ENCODE measurements around the gene CCR2.
"Not testable (repeated sequence)": the region's sequence is repeated elsewhere in the genome, so short reads cannot be mapped to it uniquely, and the experiment has no call there.

The CCR2 gene

GRCh38 chr3:46381625-46382024, 27.7 kb downstream of the CCR2 start:
- DNase-seq, result no peak

DNA sequence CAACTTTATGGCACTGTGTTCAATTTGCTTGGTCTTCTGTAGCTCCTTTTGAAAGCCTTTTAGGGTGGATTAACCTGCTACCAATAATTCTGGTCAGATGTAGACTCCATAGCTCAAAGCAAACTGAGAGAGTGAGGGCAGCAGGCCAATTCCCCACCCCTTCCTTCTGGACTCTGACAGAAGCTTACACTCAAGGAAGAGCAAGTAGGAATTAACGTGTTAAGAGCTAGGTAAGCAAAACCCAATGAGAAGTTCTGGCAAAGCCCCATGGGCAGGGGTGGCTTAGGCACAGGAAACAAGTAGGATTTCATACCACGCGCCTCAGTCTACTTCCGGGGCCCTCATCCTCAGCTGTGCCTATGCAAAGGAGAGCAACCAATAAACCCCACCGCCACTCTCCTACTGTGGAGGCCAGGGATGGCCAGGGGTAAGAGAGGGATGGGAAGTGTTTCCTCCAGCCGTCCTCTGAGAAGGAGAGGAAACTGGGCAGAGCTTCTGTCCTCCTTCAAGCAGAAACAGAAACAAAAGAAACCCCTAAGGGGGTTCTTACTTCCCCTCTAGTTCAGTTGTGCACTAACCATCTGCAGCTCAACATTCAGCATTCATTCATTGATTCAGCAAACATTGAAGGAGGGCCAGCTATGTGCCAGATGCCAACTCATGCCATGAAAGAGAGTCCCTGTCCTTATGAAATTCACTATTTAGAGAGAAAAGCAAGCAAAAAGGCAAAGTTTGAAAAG, 29.5 kb downstream of the CCR2 start:
- no peak for DNase-seq

DNA sequence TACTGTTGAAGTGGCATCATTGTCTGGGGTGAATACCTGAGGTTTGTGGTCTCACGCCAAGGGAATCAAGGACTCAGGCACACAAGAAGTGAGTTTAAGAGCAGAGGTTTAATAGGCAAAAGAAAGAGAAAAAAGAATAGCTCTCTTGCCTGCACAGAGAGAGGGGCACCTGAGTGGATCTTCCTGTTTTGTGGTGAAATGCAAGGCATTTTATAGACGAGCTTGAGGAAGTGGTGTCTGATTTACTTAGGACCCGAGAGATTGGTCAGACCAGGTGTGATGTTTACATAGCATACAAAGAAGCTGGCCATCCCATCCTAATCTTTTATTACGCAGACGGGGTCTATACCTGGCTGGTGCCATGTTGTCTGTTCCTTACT, 30.0 kb downstream of the CCR2 start:
- DNase-seq, result no peak

DNA sequence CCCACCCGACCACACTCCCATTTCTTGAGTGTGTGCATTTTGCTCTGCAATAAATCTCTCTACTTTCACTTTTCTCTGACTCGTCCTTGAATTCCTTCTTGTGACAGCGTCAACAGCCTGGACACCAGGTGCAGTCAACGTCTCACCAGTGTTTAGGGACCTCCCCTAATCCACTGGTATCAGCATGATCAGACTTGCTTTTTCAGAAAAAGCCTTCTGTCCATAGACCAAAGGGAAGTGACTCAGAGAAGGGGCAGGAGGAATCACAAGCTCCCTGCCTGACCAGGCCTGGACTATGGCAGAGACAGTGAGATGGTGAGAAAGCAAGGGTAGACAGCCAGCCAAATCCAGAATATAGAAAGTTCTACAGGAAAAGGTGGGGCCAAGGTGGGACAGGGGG, 32.3 kb downstream of the CCR2 start:
- DNase-seq, result no peak

- not testable (repeated sequence) for DNase-seq
Observed at GRCh38 chr3:46388847-46389246, 34.9 kb downstream of the CCR2 start.

DNA sequence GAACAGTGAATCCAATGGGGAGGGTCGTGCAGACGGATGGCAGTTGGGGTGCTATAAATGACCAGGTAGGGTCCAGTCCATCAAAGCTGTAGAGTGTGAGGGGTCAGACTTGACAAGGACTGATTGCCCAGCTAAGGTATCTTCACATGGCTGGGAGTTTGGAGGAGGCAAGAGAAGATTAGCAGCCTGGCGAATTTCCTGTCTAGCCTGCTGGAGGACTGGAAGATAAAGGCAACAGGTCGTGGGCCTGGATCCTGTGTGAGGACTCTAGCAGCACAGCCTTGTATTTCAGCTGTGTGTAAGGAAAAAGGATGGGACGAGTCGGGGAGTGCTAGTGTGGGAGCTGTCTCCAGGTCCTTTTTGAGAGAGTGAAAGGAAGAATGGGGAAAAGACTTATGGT, 35.4 kb downstream of the CCR2 start:
- no peak for DNase-seq

- not testable (repeated sequence) for DNase-seq
Observed at GRCh38 chr3:46391526-46391925, 37.6 kb downstream of the CCR2 start.

DNA sequence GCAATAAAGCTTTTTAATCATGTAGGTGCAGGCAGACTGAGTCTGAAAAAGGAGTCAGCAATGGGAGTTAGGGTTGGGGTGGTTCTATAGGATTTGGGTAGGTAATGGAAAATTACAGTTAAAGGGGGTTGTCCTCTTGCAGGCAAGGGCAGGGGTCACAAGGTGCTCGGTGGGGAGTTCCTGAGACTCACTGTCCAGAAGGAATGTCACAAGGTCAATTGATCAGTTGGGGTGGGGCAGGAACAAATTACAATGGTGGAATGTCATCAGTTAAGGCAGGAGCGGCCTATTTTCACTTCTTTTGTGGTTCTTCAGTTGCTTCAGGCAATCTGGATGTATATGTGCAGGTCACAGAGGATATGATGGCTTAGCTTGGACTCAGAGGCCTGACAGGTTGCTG, 39.1 kb downstream of the CCR2 start:
- DNase-seq, result no peak

DNA sequence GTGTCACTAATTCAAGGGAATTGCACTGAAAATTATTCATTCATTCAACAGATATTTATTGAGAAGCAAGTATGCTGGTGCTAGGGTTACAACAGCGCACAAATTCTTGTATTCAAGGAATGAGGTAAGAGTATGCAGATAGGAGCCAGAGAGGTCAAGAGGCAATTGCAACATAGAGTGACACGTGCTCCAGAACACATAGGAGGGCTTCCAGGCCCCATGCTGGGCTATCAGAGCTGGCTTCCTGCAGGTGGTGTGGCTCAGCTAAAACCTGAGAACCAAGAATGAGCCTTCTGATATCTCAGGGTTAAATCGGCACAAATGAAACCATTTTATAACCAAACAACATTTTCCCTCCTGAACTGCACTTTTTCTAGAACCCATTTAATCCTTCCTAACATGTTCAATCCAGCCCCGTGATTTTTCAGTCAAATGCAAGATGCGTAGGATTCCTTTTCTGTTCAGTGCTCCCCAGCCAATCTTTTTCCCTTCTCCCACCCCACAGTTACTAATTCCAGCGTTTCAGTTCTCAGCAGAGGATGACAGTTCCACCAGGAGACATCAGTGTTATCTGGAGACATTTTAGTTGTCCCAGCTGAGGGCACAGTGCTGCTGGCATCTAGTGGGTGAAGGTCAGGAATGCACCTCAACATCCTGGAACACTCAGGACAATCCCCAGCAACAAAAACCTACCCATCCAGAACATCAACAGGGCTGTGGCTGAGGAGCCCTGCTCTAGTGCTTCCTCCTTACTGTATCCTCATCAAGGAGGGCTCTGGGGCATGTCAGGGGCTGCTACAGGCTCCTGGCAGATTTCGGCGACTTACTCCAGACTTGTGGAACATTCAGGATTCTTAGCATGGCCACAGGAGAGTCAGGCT, 39.9 kb downstream of the CCR2 start:
- DNase-seq, result no peak

GRCh38 chr3:46395210-46395661, 41.3 kb downstream of the CCR2 start:
- no peak for DNase-seq

DNA sequence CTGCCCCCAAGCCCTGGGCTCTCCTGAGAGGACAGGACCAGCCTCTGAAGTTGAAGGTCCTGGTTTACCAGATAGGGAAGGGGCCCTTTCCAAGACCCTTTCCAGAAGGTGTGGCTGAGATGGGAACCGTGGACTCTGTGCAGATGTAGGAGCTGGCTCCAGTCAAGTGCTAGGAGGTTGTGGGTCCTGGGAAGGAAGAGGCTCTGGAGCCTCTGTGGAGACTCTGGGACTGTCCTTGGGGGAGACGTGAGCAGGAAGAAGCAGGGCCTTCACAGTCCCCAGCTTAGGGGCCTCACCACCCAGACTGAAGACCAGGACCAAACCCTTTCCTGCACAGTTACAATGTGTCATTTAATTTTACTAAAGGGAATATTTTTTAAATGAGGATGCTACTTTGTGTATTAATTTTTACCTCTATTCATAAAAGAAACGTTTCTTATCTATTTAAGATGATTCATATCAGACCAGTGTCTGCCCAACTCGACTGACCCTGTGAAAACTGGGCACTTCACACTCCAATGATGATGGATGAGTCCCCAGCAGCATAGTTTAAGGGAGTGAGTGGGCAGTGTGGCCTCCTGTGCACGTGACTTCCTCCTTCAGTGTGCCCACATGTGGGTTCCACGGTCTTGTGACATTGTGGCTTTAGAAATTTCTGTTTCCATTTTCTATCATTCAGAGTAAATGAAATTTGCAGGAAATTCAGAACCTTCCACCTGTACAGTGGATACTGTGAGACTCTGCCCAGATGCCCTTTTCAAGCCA, 42.0 kb downstream of the CCR2 start:
- no peak for DNase-seq

- no peak for DNase-seq
Observed at GRCh38 chr3:46397111-46397510, 43.2 kb downstream of the CCR2 start.

GRCh38 chr3:46398186-46398955, 44.5 kb downstream of the CCR2 start:
- no peak for DNase-seq

GRCh38 chr3:46399098-46399497, 45.2 kb downstream of the CCR2 start:
- DNase-seq, result no peak

DNA sequence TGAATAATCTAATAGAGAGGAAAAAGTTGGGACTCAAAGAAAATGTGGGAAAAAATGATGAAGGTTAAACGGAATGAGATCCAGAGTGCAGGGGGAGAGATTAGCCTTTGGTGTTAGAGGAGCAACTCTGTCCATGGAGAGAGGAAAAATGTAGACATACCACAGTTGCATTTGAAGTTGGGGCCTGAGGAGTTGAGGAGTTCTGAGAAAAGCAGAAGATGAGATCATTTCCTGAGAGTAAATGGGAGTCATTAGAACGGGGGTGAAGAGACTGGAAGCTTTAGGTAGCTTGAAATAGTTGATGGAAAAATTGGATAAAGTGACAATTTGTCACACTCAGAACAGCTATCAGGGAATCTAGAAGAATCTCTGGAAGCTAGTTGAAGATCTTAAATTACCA, 45.6 kb downstream of the CCR2 start:
- no peak for DNase-seq

DNA sequence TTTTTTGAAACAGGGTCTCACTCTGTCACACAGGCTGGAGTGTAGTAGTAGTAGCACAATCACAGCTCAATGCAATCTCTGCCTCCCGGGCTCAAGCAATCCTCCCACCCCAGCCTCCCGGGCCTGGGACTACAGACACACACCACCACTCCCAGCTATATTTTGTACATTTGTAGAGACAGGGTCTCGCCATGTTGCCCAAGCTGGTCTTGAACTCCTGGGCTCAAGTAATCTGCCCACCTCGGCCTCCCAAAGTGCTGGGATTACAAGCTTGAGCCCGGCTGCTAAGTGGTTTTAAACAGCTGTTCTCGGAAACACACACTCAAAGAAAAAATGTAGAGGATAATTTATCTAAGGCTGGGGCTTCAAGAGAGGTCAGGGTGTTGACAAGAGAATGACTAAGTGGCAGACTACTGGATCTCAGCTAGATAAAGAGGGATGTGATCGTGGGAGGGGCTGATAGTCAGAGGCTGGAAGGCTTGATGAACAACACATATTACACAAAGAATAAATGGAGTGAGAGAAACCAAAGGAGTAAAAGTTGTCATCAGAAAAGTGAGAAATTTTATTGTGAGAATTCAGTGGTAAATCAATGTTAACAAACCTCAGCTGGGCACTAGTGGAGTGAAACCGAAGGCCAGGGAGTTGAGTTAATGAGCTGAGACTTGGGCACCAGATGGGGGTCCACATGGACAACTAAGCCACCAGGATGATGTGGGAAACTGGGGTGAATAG, 46.3 kb downstream of the CCR2 start:
- DNase-seq, result no peak

DNA sequence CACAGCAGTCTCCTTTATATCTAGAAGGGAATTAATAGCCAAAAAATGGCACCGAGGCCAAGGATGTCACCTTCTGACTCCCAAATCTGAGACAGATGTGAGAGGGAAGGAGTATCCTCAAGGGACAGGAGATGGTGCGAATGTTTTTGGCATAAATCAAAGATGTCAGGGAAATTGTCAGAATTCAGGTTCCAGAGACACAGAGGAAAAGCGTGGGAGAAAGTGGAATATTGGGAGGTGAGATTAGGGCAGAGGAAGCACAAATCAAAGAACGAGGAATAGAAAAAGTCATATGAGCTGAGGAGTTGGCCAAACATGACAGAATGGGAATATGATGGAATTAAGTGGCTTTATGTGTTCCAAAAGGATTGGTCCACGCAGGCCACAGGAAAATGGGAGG, 46.9 kb downstream of the CCR2 start:
- no peak for DNase-seq

DNA sequence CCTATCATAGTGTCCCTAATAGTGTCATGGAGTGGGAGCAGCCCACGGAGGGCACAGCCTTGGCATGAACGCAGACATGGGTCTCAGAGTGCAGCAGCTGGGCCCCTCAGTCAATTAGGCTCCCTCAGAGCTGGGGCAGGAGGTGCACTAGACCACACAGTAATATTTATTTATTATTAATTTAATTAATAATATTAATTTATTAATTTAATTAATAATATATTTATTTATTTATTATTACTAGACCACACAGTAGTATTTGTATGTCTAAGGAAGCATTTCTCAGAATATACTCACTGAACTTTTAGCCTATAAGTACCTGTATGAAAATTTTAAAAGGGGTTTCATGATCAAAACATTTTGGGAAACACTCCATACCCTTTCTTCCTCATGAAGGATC, 47.7 kb downstream of the CCR2 start:
- no peak for DNase-seq

GRCh38 chr3:46402902-46403301, 49.0 kb downstream of the CCR2 start:
- not testable (repeated sequence) for DNase-seq

- no peak for DNase-seq
Observed at GRCh38 chr3:46405301-46406019, 51.5 kb downstream of the CCR2 start.

GRCh38 chr3:46406443-46406787, 52.5 kb downstream of the CCR2 start:
- no peak for DNase-seq

Measured in stimulated activated CD4-positive, alpha-beta T cell treated with anti-CD3 and anti-CD28 coated beads, Interleukin-2, amount 100 ng/mL, for 24 hours (primary cell).